NT2/D1 (cell line): ENCODE data around the gene PLCD1.

ENCODE experiments used
- SUZ12 ChIP-seq: IDR thresholded peaks from 2 replicates; pipeline ENCODE4 v1.6.1; 2011; ENCODE audit not compliant: insufficient read length, insufficient read depth; ENCODE audit errors: extremely low read depth
- YY1 ChIP-seq: IDR thresholded peaks from 2 replicates; pipeline ENCODE4 v1.6.1; 2011; ENCODE audit not compliant: insufficient read length, insufficient read depth

DNA sequence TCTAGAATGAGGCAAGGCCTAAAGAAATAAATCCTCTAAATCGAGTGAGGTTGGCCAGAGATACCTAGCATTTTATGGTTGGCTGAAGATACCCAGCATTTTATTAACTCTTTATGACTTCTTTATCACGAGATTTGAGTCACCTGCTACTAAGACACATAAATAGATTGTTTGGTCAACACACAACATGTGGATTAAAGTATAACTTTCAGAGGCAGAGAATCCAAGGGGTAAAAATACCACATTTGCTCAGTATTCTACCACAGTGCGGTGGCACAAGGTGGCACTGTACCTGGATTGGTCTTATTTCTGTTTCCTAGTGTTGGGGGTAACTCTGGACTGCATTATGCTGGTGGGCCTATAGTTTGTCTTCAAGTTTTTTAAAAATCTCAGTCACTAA is 65.8 kb downstream of the PLCD1 start:
- TF ChIP-seq YY1 (no peak), SUZ12 (no peak)
